ENCODE results near the gene FEM1B.
A peak's percentile ranks its signal among the peaks of the same experiment; 100 is the strongest.
"Not testable (repeated sequence)": the region's sequence is repeated elsewhere in the genome, so short reads cannot be mapped to it uniquely, and the experiment has no call there.

The FEM1B gene

GRCh38 chr15:68277603-68278344 is at the start of gene FEM1B:
FEM1B (plus strand) TSS chr15:68277745; CDS start chr15:68278418, 673 bp downstream.
- peak; percentile 92 for DNase-seq (ENCODE audit: low spot score)

- DNase-seq (ENCODE audit: low spot score) = peak; percentile 5
These were observed 49.2 kb upstream of the FEM1B start for GRCh38 chr15:68228143-68228970.

DNA sequence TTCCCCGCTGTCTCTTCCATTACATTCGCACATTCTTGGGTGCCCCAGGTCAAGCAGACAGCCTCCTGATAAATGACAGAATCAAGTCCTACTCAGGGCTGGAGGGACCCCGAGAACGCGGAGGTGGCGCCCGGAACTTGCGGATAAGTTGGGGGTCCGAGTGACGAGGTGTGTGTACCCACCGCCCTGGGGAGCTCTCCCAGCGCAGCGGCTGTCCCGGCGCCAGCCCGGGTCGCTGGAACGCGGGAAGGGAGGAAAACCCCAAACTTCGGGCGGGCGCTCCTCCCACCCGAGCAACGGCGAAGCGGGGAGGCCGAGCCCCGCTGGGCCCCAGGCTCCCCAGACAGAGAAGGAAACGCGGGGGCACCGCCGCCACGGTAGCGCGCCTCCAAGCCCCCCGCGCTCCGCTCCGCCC is 48.6 kb upstream of the FEM1B start:
- DNase-seq (ENCODE audit: low spot score) = no peak

- DNase-seq (ENCODE audit: low spot score) = peak; percentile 96
These were observed 48.0 kb upstream of the FEM1B start, which contains the start of gene CLN6 for GRCh38 chr15:68229386-68230156. CLN6 (minus strand) TSS chr15:68229728; CDS start chr15:68229584, 144 bp downstream.

- no peak for DNase-seq (ENCODE audit: low spot score)
These were observed 47.1 kb upstream of the FEM1B start for GRCh38 chr15:68230157-68231100.

- no peak for DNase-seq (ENCODE audit: low spot score)
These were observed 46.3 kb upstream of the FEM1B start for GRCh38 chr15:68231102-68231818.

DNA sequence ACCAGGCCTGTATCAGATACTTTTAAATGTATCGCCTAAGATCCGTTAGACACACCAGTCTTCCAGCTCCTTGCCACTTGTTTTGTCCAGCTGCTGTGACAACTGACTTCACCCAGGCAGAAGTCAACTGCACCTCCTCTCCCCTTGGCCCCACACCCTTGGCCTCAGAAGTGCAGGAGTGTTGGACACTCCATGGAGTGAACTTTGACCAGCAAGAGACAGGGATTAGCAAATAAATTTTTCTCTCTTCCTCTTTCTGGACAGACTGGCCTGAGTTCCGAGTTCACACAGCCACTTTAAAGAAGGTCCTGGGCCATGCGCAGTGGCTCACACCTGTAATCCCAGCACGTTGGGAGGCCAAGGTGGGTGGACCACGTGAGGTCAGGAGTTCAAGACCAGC is 45.1 kb upstream of the FEM1B start:
- DNase-seq (ENCODE audit: low spot score) = no peak

DNA sequence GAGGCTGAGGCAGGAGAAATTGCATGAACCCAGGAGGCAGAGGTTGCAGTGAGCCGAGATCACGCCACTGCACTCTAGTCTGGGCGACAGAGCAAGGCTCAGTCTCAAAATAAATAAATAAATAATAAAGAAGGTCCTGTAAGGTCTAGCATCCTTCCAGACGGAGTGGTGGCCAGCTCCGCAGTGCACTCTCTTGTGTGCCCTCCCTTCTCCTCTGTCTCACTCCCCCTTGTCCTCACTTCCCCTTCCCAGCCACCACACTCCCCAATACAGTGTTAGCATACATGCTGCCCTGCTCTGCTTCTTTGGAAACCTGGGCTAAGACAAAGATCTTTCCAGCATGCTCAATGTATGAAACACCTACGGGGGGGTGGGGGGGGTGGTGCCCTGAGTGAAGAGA is 44.6 kb upstream of the FEM1B start:
- no peak for DNase-seq (ENCODE audit: low spot score)

DNA sequence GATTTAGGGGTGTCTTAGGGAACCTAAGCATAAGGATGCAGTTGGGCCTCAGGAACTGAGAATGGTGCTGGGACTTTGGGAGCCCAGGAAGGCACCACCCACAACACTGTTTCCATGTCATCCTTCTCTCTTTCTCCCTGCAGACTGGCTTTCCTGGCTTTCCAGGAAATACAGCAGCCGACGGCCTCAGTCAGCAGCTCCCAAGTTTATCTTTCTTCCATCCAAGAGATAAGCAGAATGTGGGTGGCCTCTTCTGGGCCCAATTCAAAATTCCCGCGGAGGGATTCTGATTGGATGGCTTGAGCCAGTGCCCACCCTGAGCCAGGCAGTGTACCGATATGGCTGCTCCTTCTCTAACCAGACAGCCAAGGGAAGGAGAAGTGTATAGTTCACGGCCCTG is 43.5 kb upstream of the FEM1B start:
- no peak for DNase-seq (ENCODE audit: low spot score)

GRCh38 chr15:68234520-68234919 is 43.0 kb upstream of the FEM1B start:
- DNase-seq (ENCODE audit: low spot score) = not testable (repeated sequence)

DNA sequence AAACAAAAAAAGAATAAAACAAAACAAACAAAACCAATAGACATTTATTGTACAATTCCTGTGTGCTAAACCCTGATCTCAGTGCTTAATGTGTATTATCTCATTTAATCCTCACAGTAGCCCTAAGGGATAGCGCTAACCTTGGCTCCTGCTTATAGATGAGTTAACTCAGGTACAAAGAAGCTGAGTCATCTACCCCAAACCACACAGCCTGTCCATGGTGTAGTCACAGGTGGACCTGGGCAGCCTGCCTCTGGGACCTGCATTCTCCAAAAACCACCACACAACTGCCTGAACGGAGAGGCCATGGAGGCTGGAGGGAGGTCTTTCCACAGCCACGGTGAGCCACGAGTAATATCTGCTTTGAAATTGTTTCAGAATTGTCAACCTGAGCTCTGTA is 42.5 kb upstream of the FEM1B start:
- DNase-seq (ENCODE audit: low spot score) = no peak

GRCh38 chr15:68239025-68239424 is 38.5 kb upstream of the FEM1B start:
- DNase-seq (ENCODE audit: low spot score) = no peak

- DNase-seq (ENCODE audit: low spot score) = no peak
These were observed 36.2 kb upstream of the FEM1B start for GRCh38 chr15:68241088-68241935.

DNA sequence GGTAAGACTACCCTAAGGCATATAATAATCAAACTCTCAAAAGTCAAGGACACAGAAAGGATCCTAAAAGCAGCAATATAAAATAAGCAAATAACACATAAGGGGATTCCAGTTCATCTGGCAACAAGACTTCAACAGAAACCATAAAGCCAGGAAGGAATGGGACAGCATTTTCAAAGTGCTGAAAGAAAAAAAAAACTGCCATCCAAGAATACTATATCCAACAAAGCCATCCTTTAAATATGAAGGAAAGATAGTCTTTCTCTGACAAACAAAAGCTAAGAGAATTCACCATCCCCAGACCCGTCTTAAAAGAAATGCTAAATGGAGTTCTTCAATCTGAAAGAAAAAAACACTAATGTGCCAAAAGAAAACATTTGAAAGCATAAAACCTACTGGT is 33.3 kb upstream of the FEM1B start:
- no peak for DNase-seq (ENCODE audit: low spot score)

GRCh38 chr15:68249058-68249713 is 28.4 kb upstream of the FEM1B start:
- DNase-seq (ENCODE audit: low spot score) = no peak

DNA sequence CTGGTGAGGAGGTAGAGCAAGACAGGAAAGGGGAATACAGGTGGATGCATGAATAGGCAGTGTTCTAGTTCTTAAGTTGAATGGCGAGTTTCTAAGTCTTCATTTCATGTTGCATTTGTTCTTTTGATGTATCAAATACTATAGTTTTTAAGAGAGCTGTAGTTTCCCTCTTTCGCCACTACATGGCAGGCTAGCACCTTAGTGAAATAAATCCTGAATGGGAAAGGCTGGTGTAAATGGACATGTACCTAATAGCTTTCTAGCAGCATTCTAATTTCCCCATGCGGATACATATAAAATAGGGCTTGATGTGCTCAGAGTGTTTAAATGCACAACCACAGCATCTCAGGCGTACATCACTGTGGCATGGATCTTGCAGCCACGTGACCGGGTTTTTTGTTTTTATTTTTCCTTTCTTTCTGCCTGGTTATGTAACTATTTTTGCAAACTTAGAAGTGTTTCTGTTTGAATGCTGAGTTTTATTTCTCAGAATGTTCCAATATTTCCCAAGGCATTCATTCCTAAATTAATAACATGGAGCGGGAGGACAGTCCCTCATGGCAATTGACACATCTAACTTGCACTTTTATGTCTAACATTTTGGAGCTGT is 24.5 kb upstream of the FEM1B start:
- peak; percentile 69 for DNase-seq (ENCODE audit: low spot score)

- peak; percentile 84 for DNase-seq (ENCODE audit: low spot score)
These were observed 20.7 kb upstream of the FEM1B start for GRCh38 chr15:68256675-68257450.

GRCh38 chr15:68258692-68259091 is 18.9 kb upstream of the FEM1B start:
- DNase-seq (ENCODE audit: low spot score) = no peak

All from iPS-NIHi11 (cell line).